ENCODE measurements around the gene SOBP.

DNA sequence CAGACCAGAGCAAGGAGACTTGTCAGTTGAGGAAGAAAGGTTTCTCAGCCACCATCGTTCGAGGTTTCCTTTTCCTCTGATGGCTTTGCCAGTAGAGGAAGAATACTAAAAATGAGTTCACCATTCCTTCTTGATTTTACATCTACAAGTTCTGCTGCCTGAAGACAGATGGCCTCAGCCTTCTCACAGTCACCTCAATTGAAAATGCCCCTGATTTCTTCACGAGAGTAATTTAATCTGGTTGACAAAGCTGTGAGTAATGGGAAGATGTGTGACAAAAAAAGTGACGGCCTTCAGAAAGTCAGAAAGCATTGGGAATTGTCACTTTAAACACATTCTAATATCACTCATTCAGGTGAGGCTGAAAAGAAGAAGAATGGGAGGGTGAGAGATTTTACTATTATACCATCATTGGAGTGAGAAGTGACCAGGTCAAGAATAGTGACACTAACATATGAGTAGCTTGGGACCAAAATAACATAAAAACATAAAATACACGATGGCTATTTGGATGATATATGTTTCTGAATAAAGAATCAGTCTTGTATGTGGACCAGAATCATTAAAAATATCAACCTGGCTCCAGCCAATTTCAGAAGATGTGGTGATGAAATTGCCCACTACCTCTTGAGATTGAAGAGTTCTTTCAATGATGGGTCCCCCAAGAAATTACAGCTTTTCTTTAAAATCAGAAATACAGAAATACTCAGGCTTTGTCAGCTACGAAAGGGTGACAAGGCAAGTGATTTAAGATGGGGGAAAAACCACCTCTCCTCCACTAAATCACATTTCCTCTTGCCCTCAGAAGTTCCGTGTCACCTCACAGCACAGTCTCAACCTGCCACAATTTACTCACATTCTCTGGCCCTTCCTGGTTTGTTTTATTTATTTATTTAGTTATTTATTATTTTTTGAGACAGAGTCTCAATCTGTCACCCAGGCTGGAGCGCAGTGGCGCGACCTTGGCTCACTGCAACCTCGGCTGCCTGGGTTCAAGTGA, 147.7 kb downstream of the SOBP start:
- TF ChIP-seq, protein P1, sequence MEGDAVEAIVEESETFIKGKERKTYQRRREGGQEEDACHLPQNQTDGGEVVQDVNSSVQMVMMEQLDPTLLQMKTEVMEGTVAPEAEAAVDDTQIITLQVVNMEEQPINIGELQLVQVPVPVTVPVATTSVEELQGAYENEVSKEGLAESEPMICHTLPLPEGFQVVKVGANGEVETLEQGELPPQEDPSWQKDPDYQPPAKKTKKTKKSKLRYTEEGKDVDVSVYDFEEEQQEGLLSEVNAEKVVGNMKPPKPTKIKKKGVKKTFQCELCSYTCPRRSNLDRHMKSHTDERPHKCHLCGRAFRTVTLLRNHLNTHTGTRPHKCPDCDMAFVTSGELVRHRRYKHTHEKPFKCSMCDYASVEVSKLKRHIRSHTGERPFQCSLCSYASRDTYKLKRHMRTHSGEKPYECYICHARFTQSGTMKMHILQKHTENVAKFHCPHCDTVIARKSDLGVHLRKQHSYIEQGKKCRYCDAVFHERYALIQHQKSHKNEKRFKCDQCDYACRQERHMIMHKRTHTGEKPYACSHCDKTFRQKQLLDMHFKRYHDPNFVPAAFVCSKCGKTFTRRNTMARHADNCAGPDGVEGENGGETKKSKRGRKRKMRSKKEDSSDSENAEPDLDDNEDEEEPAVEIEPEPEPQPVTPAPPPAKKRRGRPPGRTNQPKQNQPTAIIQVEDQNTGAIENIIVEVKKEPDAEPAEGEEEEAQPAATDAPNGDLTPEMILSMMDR (IDR thresholded peaks at IDR 0.05): no peak
- no peak for TF ChIP-seq POLR2A (IDR thresholded peaks at IDR 0.05)
